ENCODE results near the gene NMRK2.

Gene NMRK2

DNA sequence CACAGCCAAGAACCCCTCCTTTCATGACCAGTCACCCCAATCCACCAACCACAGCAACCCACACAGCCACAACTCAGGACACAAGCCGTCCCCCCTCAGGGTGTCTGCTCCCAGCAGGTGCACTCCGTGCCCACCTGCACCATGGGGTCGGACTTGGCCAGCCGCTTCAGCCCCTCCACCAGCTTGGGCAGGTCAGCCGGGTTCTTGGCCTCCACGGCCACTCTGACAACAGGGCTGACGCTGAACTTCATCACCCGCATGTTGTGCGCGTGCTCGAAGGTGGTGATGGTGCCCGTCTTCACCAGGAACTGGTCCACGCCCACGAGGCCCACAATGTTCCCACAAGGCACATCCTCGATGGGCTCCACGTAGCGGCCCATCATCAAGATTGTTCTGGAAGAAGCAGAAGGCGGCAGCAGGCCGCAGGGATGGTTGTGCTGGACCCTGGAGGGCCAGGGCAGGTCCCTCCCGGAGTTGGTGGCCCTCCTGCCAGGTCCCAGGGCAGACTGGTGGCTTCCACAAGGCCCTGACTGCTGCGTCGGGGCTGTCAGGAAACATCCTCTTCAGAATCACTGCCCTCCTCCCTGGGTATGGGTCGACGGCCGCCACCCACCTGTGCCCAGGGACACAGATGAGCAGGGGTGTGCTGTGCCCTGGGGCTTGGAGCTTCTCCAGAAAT is 46.9 kb downstream of the NMRK2 start:
- TF ChIP-seq, protein P1, sequence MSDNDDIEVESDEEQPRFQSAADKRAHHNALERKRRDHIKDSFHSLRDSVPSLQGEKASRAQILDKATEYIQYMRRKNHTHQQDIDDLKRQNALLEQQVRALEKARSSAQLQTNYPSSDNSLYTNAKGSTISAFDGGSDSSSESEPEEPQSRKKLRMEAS (IDR thresholded peaks at IDR 0.05): no peak

DNA sequence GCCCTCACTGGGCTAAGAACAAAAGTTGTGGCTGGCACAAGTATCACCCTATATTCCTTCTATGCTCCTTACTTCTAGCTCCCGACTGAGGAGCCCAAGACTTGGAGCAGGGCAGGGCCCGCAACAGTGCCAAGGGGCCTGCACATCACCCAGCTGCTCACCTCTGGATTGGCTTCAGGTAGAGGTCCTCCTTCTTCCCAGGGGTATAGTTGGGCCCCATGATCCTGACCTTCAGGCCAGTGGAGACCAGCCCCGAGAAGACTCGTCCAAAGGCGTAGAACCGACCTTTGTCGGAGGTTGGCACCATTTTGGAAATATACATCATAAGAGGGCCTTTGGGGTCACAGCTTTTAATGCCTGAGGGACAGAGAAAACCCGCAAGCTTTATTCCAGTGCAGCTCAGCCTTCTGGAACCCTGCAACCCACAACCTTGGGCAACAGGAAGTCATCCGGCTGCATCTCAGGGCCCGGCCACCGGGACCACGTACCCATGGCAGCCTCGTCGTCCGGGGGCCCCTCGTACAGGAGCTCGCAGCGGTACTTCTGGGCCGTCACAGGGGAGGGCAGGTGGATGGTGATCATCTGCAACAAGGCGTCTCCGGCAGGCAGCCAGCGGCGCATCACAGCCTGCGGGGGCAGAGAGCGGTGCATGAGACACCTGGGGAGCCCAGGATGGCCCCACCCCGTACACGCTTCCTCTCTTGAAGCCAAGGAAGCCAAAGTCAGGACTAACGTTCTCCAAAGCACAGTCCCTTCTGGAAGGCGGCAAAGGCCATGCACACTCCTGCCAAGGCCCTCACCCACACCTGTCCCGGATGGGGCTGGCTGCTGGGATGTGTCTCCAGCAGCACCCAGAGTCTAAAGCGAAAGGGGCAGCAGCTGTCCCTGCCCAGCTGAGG is 47.7 kb downstream of the NMRK2 start:
- TF ChIP-seq EP300 (IDR thresholded peaks at IDR 0.05; ENCODE audit: borderline replicate concordance): no peak
- TF ChIP-seq CEBPB (IDR thresholded peaks at IDR 0.05): no peak
- TF ChIP-seq CREB1 (IDR thresholded peaks at IDR 0.05; ENCODE audit: low read depth): no peak
- TF ChIP-seq NFIC (IDR thresholded peaks at IDR 0.05): no peak
- no peak for TF ChIP-seq RAD21 (IDR thresholded peaks at IDR 0.05; ENCODE audit: low read depth)
- TF ChIP-seq TCF12 (IDR thresholded peaks at IDR 0.05; ENCODE audit: low read depth): no peak

DNA sequence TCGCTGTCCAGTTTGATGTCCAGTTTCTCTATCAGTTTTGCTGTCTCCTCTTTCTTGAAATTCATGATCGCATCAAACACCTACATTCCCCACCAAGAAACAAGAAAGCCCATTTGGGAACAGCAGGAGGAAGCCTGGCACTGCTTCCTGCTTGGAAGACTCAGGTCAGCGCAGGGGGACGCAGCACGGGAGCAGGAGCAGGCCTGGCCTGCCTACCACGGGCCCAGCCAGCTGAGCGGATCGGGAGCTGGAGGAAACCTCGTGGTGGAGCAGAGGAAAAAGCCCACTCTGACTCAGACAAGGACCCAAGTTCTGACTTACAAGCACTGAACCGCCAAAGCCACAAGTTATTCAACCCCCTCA is 48.5 kb downstream of the NMRK2 start:
- TF ChIP-seq TEAD4 (IDR thresholded peaks at IDR 0.05) (no peak), RAD21 (IDR thresholded peaks at IDR 0.05; ENCODE audit: low read depth) (no peak), CREB1 (IDR thresholded peaks at IDR 0.05; ENCODE audit: low read depth) (no peak)

DNA sequence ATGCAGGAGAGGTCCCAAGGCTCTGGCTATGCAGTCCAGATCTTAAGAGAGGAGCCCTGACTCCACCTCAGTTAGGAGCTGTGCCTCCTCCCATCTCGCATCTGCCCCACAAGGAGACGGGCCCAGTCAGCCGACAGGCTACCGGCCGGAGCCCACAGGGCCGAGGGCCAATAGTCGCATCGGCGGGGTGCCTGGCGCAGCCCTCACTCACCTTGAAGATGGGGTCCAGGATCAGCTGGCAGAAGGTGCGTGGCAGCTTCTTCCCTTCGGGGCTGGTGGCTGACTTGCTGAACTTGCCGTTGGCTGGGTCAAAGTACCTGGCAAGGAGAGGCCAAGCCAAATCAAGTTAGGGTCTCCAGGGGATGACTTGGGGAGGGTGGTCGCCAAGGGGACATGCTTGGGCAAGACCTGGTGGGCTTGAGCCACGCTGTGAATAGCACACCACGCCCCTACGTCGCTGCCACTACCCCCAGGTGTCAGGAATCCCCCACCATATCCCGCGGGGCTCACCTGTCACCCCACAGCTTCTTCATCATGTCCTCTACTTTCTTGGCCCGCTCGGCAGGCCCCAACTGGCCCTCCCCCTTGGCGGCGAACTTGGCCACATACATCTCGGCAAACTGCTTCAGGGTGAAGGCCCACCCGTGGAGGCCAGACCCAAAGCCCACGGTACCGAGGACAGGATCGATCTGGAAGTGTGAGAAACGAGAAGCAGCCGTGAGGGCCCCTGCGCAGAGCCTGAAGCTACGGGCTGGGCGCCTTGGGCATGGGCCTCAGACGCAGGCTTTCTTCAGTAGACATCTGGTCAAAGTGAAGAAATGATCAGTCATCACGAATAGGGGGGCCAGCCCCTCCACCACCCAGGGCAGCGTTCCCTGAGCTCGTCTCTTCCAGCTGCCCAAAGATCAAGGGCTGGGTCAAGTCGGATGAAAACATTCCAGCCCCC is 49.1 kb downstream of the NMRK2 start:
- no peak for TF ChIP-seq CEBPB (IDR thresholded peaks at IDR 0.05)

DNA sequence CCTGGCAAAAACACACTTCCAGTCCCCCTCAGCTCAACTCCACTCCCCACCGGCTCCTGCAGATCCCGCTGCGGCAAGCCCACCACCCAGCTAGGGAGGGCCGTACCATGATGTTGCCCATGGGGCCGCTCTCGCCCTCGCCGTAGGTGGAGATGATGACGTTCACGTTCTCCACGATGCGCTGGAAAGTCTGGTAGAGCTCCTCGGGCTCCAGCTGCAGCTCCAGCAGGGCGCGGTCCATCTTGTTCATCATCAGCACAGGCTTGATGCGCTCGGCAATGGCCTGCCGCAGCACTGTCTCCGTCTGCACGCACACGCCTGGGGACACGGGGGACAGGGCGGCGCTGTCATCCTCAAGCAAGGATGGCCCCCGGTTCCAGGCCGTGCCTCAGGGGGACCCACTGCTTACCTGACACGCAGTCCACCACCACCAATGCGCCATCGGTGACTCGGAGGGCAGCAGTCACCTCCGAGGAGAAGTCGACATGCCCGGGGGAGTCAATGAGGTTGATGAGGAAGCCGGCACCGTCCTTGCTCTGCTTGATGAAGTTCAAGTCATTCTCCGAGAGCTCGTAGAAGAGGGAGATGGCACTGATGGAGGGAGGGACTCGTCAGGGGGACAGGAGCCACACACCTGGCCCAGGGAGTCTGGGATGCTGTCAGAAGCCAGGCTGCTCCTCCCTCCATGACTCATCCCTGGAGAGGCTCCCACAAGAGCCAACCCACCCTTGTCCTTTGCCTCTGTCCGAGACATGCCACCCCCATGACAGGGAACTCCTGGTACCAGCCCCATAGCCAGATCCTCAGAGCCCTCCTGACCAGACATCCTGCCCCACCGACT is 50.1 kb downstream of the NMRK2 start:
- TF ChIP-seq CEBPB (IDR thresholded peaks at IDR 0.05) (no peak), YY1 (IDR thresholded peaks at IDR 0.05; ENCODE audit: low read depth) (no peak), EGR1 (IDR thresholded peaks at IDR 0.05) (no peak), FOXM1 (IDR thresholded peaks at IDR 0.05; ENCODE audit: borderline replicate concordance, low read depth) (no peak), TEAD4 (IDR thresholded peaks at IDR 0.05) (no peak), EP300 (IDR thresholded peaks at IDR 0.05; ENCODE audit: borderline replicate concordance) (no peak), RAD21 (IDR thresholded peaks at IDR 0.05; ENCODE audit: low read depth) (no peak), CREB1 (IDR thresholded peaks at IDR 0.05; ENCODE audit: low read depth) (no peak), NFIC (IDR thresholded peaks at IDR 0.05) (no peak), TAF1 (IDR thresholded peaks at IDR 0.05; ENCODE audit: low read depth) (no peak), ZBTB7A (IDR thresholded peaks at IDR 0.05; ENCODE audit: low read depth) (no peak), TCF12 (IDR thresholded peaks at IDR 0.05; ENCODE audit: low read depth) (no peak)
- TF ChIP-seq, protein P2, sequence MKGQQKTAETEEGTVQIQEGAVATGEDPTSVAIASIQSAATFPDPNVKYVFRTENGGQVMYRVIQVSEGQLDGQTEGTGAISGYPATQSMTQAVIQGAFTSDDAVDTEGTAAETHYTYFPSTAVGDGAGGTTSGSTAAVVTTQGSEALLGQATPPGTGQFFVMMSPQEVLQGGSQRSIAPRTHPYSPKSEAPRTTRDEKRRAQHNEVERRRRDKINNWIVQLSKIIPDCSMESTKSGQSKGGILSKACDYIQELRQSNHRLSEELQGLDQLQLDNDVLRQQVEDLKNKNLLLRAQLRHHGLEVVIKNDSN (IDR thresholded peaks at IDR 0.05): no peak
- TF ChIP-seq, protein P3, sequence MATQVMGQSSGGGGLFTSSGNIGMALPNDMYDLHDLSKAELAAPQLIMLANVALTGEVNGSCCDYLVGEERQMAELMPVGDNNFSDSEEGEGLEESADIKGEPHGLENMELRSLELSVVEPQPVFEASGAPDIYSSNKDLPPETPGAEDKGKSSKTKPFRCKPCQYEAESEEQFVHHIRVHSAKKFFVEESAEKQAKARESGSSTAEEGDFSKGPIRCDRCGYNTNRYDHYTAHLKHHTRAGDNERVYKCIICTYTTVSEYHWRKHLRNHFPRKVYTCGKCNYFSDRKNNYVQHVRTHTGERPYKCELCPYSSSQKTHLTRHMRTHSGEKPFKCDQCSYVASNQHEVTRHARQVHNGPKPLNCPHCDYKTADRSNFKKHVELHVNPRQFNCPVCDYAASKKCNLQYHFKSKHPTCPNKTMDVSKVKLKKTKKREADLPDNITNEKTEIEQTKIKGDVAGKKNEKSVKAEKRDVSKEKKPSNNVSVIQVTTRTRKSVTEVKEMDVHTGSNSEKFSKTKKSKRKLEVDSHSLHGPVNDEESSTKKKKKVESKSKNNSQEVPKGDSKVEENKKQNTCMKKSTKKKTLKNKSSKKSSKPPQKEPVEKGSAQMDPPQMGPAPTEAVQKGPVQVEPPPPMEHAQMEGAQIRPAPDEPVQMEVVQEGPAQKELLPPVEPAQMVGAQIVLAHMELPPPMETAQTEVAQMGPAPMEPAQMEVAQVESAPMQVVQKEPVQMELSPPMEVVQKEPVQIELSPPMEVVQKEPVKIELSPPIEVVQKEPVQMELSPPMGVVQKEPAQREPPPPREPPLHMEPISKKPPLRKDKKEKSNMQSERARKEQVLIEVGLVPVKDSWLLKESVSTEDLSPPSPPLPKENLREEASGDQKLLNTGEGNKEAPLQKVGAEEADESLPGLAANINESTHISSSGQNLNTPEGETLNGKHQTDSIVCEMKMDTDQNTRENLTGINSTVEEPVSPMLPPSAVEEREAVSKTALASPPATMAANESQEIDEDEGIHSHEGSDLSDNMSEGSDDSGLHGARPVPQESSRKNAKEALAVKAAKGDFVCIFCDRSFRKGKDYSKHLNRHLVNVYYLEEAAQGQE (IDR thresholded peaks at IDR 0.05; ENCODE audit: low read depth): no peak
- TF ChIP-seq, protein P1 (IDR thresholded peaks at IDR 0.05): no peak

DNA sequence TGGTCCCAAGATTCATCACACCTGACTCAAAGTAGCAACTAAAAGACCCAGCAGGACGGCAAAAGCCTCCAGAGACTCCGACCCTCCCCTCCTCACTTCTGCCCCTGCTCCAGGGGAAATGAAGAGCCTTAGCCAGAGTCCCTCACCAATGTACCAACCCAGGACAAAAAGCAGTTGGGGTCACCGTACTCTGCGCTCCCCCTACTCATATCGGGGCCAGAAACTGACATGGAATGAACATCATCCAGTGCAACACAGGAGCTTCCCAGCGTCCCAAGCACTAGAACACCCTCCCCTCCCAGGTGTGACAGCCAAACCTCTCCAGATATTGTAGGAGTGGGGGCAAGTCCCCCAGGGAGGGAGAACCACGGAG is 50.7 kb downstream of the NMRK2 start:
- no peak for TF ChIP-seq FOXM1 (IDR thresholded peaks at IDR 0.05; ENCODE audit: borderline replicate concordance, low read depth)
- TF ChIP-seq, protein P1 (IDR thresholded peaks at IDR 0.05): no peak
- TF ChIP-seq, protein P3 (IDR thresholded peaks at IDR 0.05; ENCODE audit: low read depth): no peak
- no peak for TF ChIP-seq EGR1 (IDR thresholded peaks at IDR 0.05)
- no peak for TF ChIP-seq TAF1 (IDR thresholded peaks at IDR 0.05; ENCODE audit: low read depth)
- no peak for TF ChIP-seq CEBPB (IDR thresholded peaks at IDR 0.05)
- TF ChIP-seq, protein P2 (IDR thresholded peaks at IDR 0.05): no peak
- no peak for TF ChIP-seq YY1 (IDR thresholded peaks at IDR 0.05; ENCODE audit: low read depth)
- no peak for TF ChIP-seq NFIC (IDR thresholded peaks at IDR 0.05)
- TF ChIP-seq TCF12 (IDR thresholded peaks at IDR 0.05; ENCODE audit: low read depth): no peak
- TF ChIP-seq EP300 (IDR thresholded peaks at IDR 0.05; ENCODE audit: borderline replicate concordance): no peak
- TF ChIP-seq ZBTB7A (IDR thresholded peaks at IDR 0.05; ENCODE audit: low read depth): no peak
- TF ChIP-seq CREB1 (IDR thresholded peaks at IDR 0.05; ENCODE audit: low read depth): no peak
- no peak for TF ChIP-seq TEAD4 (IDR thresholded peaks at IDR 0.05)
- no peak for TF ChIP-seq RAD21 (IDR thresholded peaks at IDR 0.05; ENCODE audit: low read depth)

Data from Ishikawa (cell line).